NCI-H146 (cell line): ENCODE measurements around the gene GGA1.
"Not testable (repeated sequence)": the region's sequence is repeated elsewhere in the genome, so short reads cannot be mapped to it uniquely, and the experiment has no call there.

Source experiments
- DNase-seq: peaks from one replicate; lab custom pipeline; 2025; lab: John Stamatoyannopoulos, UW

Gene GGA1

DNA sequence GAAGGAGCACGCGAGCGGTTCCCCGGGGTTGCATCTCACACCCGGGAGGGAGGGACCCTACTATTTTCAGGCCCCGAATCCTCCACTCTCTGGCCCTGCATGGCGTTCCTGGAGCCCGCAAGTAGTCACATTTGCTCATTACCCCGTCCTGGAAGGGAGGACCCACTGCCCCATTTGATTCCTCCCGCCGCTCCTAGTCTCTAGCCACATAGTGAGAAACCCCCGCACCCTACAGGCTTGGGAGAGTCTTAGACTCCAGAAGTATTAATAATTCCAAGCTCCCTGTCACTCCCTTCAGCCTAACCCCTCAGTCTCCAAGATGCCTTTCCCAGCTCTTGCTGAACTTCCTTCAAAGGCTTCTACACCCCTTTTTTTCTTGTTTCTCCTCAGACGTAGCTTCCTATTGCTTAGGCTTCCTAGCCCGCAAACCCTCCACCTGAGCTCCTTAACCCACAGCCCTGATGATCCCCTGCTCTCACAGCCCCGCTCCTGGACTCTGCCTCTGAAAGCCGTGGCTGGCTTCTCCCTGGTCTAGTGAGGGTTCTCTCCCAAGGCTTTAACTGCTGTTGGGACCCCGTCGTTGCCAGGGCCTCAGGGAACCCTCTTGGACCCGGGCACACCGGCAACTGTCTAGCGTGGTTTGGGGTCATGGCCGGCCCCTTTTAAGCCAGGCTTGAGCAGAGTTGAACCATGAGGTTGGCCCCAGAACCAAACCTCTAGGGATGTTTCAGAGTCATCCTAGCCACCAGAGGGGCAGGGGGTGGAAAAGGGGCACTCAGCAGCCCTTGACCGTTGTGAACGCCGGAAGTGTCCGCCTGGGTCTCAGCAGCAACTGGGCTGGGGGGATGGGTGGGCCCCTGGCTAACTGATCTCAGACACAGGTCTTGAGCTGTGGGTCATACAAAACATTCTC lies 862 bp downstream of the GGA1 start:
- DNase-seq, result no peak

DNA sequence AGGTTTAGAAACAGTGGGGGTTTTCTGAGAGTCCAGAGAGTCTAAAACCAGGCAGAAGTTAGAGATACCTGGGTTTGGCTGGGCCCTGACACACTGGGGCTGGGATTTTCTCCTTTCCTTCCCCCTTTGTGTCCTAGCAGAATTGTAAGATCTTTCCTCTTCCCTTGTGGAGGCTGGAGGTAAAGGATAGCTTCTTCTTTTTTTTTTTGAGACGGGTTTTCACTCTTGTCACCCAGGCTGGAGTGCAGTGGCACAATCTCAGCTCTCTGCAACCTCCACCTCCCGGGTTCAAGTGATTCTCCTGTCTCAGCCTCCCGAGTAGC lies 1.5 kb downstream of the GGA1 start:
- not testable (repeated sequence) for DNase-seq

DNA sequence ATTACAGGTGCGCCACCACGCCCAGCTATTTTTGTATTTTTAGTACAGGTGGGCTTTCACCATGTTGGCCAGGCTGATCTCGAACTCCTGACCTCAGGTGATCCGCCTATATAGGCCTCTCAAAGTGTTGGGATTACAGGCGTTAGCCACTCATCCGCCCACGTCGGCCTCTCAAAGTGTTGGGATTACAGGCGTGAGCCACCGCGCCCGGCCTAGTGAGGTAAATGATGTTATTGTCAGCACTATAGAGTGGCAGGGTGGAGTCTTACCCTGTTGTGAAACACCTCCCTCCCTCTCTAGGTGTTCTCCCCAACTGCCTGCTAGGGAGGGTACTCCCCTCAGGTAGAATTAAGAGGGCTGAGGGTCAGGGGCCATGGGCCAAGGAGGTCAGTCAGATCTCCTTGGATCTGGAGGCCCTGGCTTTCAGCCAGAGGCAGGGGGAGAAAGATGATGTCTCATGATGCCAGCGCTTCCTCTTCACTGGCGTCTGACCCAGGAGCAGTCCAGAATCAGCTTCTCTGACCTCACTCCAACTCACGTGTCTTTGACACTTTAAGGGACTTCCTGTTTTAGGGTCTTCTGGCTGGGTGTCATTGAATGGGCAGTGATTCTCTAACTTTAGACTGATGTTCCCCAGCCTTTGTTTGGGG lies 2.0 kb downstream of the GGA1 start:
- no peak for DNase-seq

DNA sequence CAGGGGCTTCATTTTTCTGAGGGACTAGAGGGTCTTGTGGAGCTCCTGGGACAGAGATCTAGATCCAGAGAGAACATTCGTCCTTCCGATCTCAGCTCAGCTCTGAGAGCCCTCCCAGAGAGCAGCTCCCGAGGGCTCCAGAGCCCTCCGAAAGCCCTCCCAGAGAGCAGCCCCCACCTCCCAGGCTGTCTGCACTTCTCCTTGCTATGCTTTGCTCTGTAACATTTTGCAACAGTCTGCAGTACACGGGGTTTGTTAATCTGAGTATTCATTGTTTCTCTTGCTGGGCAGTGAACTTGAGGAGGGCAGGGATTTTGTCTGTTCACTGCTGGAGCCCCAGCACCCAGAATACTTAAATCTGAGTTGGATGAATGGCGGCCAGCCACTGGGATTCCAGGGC lies 2.6 kb downstream of the GGA1 start:
- DNase-seq, result no peak

DNA sequence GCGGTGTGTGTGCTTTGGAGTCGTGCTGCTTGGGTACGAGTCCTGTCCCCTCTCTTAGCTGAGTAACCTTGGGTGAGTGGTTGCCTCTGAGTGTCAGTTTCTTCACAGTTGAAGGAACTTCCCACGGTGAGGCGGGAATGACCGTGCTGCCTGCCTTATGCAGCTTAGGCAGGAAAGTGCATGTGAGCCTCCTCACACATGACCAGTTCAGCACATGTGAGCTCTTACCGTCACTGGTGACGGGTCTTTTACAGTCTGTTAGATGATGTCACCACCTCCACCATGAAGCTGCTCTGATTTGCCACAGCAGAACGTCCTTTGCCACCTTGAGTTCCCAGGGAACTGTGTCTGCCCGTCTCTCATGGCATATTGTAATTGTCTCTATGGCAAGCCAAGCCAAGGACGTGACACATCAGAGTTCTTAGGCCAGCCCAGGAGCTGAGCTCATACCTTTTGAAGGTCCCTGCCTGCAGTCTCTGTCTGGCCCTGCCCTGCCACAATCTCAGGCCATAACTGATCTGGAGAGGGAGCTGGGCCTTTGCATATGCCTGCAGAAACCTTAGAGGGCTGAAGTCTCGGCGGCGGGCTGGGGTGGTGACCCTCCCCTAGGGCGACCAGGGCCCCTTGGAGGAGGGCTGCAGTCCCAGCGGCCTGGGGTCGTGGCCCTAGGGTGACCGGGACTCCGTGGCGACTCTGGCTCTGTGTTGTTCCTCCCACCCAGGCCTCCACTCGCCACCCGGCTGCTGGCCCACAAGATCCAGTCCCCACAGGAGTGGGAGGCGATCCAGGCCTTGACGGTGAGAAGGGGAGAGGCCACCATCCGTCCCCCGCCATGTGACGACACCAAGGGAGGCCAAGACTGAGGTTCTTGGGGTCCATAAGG lies 7.8 kb downstream of the GGA1 start:
- DNase-seq, result no peak

DNA sequence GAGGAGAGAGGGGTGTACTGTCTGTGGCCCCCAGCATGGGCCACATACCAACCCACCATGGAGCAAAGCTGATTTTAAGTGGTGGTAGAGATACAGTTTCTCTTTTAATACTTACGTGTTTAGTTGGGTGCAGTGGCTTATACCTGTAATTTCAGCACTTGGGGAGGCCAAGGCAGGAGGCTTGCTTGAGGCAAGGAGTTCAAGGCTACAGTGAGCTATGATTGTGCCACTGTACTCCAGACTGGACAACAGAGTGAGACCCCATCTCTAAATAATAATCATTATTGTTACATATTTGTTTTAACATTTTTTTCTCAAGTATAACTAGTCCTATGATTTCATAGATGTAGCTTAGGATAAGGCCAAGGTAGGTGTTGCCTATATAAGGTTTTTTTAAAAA lies 8.8 kb downstream of the GGA1 start:
- no peak for DNase-seq

DNA sequence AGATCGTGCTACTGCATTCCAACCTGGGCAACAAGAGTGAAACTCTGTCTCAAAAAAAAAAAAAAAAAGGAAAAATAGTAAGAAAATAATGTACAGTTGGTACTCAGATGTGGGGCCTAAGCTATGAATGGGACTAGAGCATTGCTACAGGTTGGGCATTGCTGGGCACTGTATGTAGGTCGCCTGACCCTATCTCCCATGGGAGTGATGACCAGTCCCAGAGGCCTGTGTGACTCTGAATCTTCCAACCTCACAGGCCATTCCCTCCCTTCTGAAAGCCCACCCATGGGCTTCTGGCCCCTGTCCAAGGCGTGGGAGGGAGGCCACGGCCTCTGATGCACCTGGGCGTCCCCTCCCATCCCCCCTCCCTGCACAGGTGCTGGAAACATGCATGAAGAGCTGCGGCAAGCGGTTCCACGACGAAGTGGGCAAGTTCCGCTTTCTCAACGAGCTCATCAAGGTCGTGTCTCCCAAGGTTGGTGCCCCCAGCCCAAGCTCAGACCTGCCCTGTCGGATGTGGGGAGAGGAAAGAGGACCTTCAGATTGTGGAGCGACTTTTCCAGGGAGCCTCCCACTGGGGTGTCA lies 9.5 kb downstream of the GGA1 start:
- no peak for DNase-seq

DNA sequence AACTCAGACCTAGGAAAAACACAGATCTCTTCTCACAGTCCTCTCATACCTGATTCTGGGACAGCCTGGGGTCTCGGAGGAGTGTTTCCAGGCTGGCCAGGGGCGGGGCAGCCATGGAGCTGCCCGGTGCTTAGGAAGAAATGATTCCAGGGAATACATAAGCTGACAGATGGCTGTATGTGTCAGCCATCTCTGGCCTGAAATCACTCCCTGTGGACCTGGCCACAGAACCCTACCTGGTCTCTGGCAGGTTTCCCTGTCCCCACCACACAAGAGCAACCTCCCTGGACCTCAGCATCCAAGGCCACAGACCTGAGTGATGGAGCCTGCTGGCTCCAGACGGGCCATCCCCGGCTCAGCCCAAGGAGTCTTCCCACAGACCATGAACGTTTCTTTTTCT lies 10.0 kb downstream of the GGA1 start:
- no peak for DNase-seq

DNA sequence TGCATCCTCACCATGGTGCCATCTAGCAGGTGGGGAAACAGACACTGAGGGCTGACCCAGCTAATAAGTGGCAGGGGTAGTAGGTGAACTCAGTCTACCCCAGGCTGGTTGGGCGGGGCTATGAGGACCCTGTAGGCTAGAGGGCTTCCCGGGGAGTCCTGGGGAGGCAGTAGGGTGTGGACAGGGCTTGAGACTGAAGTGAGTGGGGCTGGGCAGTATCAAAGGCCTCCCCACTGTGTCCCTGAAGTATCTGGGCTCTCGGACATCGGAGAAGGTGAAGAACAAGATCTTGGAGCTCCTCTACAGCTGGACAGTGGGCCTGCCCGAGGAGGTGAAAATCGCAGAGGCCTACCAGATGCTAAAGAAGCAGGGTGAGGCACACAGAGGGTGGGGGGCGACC lies 11.4 kb downstream of the GGA1 start:
- DNase-seq, result no peak

DNA sequence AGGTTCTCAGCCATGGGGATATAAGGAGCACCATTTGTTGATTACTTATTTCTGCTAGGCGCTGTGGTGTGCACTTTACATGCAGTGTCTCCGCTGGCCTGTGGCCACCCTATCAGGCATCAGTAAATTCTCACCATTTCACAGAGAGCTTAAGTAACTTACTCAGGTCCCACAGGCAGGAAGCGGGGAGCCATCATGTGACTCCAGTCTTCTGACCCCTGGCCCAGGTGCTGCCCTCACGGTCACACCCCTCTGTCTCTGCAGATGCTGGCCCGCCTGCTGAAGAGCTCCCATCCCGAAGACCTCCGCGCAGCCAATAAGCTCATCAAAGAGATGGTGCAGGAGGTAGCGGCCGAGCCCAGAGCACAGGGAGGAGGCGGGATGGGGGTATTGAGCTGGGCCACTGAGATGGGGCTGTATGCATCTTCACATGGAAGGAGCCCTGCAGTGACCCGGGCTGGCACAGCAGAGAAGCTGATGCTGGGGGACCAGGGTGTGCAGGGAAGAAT lies 12.8 kb downstream of the GGA1 start:
- DNase-seq, result no peak

DNA sequence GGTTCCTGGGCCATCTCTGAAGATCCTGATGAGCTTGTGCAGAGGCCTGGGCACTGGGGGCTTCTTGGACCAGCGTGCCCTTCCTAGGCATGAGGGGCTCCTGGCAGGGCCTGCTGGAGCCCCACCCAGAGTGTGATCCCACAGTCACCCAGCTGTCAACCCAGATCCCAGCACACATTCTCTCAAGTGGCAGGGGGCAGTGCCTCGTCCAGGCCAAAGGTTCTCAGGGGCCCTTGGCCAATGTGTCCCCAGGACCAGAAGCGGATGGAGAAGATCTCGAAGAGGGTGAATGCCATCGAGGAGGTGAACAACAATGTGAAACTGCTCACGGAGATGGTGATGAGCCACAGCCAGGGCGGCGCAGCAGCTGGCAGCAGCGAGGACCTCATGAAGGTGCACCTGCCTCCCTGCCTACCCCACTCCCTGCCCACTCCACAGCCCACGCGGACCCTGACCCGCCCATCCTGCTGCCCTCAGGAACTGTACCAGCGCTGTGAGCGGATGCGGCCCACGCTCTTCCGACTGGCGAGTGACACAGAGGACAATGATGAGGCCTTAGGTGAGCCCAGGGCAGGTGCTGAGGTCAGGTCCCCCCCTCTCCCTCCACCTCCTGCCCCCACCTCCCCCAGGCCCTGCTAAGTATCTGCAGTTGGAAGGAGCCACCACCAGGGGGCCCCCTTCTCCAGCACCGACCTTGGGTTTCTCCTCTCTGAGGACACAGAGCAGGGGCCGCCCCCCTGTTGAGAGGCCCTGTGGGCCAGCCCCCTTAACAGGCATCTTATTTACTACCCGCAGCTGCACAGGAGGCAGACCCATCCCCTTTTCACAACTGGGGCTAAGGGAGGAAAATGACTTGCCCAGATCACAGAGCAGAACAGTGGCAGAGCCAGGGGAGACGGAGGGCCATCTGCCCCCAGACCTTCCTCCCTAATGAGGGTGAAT lies 14.7 kb downstream of the GGA1 start:
- peak; percentile 28 for DNase-seq

DNA sequence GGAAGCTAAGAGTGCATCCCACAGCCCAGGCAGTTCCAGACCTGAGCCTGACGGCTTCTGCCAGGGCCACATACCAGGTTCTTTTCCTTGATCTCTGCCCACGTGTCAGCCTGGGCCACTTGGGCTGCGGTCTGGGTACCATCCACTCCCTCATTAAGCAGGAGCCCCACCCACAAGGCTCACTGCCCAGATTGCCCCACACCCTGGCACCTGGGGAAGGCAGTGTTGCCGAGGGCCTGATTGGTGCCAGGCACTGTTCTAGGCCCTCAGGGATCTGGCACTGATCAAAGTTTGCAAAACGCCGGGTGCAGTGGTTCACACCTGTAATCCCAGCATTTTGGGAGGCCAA lies 15.4 kb downstream of the GGA1 start:
- DNase-seq, result no peak

DNA sequence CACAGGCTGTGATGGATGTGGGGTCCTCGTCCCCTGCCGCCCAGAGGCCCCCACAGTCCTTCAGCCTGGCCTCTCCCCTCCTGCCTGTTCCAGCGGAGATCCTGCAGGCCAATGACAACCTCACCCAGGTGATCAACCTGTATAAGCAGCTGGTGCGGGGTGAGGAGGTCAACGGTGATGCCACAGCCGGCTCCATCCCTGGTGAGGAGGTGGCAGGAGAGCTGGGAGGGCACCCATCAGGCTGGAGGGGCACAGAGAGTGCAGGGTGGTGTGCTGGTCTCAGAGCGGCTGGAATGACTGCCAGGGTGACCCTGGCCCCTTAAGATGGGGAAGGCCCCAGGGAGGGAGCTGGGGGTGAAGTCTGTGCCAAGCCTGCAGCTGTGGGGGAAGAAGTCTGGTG lies 16.2 kb downstream of the GGA1 start:
- no peak for DNase-seq

DNA sequence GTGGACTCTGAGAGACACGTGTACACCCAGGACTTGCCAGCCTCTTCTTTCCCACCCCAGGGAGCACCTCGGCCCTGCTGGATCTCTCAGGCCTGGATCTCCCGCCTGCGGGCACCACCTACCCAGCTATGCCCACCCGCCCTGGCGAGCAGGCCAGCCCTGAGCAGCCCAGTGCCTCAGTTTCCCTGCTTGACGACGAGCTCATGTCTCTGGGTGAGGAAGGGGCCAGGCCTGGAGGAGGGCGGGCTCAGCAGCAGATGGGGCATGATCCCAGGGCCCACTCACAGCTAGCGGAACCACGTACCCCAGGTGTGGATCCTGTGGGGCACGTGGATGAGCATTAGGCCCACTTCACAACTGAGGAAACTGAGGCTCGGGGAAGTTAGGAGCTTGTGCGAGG lies 17.1 kb downstream of the GGA1 start:
- DNase-seq, result no peak

DNA sequence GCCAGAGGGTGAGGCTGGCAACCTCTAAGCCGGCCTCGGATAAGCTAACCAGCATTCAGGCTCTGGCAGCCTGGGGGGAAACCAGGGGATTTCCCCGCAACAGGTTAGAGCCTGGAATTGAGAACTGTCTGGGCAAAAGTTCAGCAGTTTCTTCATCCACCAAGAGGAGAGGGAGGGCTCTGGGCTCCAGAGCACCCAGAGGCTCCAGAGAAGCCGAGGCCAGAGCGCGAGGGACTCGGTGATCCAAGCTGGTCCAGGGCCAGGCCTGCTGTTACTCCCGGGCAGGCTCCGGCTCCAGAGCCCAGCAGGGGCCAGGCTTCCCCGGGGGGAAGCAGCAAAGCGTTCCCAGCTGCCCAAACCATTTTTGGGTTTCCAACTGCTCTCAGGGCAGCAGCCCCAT lies 17.5 kb downstream of the GGA1 start:
- DNase-seq, result no peak

DNA sequence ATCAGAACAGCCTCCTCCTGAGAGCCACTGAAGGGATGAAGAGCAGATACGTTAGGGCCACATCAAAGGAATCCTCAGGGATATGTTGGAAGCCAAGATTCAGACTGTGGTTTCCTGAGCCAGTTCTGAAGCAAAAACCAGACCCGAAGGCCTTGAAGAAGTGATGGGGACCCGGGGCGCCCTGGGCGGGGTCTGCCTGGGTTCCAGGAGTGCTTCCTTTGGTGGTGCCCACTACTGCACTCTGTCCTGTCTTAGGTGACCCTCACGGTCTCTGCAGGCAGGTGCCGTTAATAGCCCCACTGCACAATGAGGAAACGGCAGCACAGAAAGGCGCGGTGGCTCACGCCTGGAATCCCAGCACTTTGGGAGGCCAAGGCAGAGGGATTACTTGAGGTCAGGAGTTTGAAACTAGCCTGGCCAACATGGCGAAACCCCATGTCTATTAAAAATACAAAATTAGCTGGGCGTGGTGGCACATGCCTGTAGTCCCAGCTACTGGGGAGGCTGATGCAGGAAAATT lies 18.0 kb downstream of the GGA1 start:
- DNase-seq, result no peak

DNA sequence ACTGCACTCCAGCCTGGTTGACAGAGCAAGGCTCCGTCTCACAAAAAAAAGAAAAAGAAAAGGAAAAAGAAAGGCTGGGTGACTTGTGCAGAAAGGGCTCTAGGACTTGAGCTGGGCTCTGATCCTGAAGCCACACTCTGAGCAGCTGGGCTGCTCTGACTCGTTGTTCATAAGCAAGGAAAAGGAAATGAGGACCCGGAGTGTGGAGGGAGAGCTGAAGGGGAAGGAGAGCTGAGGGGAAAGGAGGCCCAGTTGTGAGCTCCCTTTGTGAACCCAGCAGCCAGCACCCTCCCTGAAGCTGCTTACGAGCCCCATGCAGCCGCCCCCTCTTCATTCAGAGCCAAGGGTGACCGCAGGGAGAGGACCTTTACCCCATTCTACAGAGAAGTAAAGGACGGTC lies 18.5 kb downstream of the GGA1 start:
- no peak for DNase-seq

DNA sequence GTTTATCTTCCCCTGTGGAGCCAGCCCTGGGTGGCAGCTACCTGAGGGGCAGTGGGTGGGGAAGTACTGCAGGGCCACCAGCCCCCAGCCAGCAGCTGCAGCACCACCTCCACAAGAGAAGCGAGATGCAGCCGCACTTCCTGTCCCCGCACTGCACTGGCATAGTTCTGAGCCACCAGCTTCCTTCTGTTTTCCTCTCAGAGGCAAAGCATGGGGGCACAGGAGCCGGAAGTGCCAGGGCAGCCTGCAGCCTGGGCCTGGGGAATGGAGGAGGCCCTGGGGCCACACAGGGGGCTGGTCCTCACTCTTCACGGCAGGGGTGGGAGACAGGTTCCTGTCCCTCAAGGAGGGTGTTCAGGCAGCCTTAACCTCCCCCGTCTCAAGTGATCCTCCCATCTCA lies 18.9 kb downstream of the GGA1 start:
- no peak for DNase-seq

DNA sequence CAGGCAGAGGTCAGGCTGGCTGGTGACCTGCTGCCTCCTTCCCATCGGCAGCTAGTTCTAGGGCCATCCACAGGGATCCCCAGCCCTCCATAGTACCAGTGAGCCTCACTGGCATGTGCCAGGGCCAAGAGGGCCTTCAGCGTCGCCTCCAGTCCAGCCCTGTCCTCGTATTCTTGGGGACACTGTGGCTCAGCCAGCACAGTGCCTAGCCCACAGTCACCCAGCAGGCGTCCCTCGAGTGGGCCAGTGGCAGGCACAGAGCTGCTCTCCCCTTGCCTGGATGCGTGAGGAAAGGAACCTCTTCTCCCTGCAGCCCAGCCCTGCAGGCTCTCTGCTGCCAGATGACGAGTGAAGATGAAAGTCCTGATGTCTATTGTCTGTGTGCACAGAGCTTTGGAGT lies 20.2 kb downstream of the GGA1 start:
- no peak for DNase-seq

DNA sequence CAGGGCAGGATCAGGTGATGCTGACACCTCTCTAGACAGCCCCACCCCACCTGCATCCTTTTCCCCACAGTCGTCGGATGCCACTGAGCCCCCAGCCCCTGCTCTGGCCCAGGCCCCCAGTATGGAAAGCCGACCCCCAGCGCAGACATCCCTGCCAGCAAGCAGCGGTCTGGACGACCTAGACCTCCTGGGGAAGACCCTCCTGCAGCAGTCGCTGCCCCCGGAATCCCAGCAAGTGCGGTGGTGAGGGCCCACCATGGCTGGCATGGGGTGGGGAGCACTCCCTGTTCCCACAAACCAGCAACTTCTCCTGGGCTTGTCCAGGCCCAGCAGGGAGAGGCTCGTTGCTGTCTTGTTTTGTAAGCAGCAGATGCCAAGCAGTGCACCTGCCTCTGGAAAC lies 21.3 kb downstream of the GGA1 start:
- no peak for DNase-seq

DNA sequence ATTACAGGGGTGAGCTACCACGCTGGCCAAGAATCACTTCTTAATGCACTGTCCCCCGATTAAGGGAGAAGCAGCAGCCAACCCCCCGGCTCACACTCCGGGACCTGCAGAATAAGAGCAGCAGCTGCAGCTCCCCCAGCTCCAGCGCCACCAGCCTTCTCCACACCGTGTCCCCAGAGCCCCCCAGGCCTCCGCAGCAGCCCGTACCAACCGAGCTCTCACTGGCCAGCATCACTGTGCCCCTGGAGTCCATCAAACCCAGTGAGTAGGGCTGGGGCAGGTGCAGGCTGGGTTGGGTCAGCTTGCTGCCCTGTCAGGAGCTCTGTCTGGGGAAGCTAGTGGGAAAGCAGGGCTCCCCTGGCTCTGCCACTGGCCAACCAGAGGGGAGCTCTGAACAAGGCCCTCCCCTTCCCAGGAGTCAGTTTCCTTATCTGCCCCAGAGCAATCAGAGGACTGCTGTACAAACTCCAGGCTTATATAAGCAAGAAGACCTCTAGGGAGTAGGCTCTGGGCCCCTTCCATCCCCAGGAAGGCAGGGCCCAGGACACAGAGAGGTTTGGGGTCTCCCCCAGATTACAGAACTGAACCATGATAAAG lies 22.3 kb downstream of the GGA1 start:
- DNase-seq, result no peak
